Measurements from ENCODE around the gene WRAP73. TPM values are rescaled to one million over a fixed set of nuclear protein-coding genes. Genes with fewer than 3 reads are reported as not detected.

WRAP73 gene
- total RNA-seq, 1 experiment from 2014 or later = 41.2 TPM

- ChIA-PET POLR2A (ENCODE audit: low non-redundant PET) (no interaction called here), CTCF (no interaction called here)
- DNase-seq (ENCODE audit: low spot score) = no peak
- no peak overlapping the region for H3K4me3 ChIP-seq (ENCODE audit: low read depth, low read length, poor library complexity, severe bottlenecking)
- no peaks in the 10 kb centered on the region for H3K9me3 ChIP-seq (ENCODE audit: low read depth, low read length, poor library complexity, severe bottlenecking)
- intact Hi-C loops (cut with micrococcal nuclease; ENCODE audit: unreplicated experiment) = no loop called here
- H3K27me3 ChIP-seq (replicated peaks; ENCODE audit: insufficient read depth, low read depth, low read length, poor library complexity) = peaks cover 2% of the 10 kb centered on the region
- peaks cover 33% of the 10 kb centered on the region for H3K36me3 ChIP-seq (ENCODE audit: insufficient read depth, low read length, poor library complexity, severe bottlenecking)
- no peak overlapping the region for H3K27ac ChIP-seq (ENCODE audit: low read depth, low read length, poor library complexity, severe bottlenecking)
- H3K4me1 ChIP-seq (ENCODE audit: insufficient read depth, low read length, poor library complexity, severe bottlenecking) = peaks cover under 1% of the 10 kb centered on the region
- TF ChIP-seq EZH2 (IDR thresholded peaks at IDR 0.05; ENCODE audit: borderline replicate concordance, low read depth, low read length, poor library complexity, severe bottlenecking) = no peak
- TF ChIP-seq, protein P1, sequence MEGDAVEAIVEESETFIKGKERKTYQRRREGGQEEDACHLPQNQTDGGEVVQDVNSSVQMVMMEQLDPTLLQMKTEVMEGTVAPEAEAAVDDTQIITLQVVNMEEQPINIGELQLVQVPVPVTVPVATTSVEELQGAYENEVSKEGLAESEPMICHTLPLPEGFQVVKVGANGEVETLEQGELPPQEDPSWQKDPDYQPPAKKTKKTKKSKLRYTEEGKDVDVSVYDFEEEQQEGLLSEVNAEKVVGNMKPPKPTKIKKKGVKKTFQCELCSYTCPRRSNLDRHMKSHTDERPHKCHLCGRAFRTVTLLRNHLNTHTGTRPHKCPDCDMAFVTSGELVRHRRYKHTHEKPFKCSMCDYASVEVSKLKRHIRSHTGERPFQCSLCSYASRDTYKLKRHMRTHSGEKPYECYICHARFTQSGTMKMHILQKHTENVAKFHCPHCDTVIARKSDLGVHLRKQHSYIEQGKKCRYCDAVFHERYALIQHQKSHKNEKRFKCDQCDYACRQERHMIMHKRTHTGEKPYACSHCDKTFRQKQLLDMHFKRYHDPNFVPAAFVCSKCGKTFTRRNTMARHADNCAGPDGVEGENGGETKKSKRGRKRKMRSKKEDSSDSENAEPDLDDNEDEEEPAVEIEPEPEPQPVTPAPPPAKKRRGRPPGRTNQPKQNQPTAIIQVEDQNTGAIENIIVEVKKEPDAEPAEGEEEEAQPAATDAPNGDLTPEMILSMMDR (conservative IDR thresholded peaks at IDR 0.05; ENCODE audit: low read depth, low read length) = no peak
- no TSS peak for BruUV-seq (replicated peaks)
Observed at GRCh38 chr1:3645666-3646355, 4.1 kb downstream of the WRAP73 start.

DNA sequence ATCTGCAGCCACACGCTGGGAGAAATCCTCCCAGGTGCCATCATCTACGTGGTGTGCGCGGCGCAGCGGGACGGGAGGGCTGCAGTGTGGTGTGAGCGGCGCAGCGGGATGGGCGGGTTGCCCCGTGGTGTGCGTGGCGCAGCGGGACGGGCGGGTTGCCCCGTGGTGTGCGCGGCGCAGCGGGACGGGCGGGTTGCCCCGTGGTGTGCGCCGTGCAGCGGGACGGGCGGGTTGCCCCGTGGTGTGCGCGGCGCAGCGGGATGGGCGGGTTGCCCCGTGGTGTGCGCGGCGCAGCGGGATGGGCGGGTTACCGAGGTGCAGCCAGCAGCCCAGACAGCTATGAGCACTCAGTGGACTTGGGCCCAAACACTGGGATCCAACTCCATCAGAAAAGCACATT, 4.7 kb downstream of the WRAP73 start:
- no peak overlapping the region for H3K27ac ChIP-seq (ENCODE audit: low read depth, low read length, poor library complexity, severe bottlenecking)
- intact Hi-C loops (cut with micrococcal nuclease; ENCODE audit: unreplicated experiment) = no loop called here
- CTCF ChIA-PET = no interaction called here
- H3K4me1 ChIP-seq (ENCODE audit: insufficient read depth, low read length, poor library complexity, severe bottlenecking) = no peaks in the 10 kb centered on the region
- DNase-seq (ENCODE audit: low spot score) = no peak
- H3K36me3 ChIP-seq (ENCODE audit: insufficient read depth, low read length, poor library complexity, severe bottlenecking) = peaks cover 33% of the 10 kb centered on the region
- no peak overlapping the region for H3K4me3 ChIP-seq (ENCODE audit: low read depth, low read length, poor library complexity, severe bottlenecking)
- H3K9me3 ChIP-seq (ENCODE audit: low read depth, low read length, poor library complexity, severe bottlenecking) = no peaks in the 10 kb centered on the region
- TF ChIP-seq, protein P1 (conservative IDR thresholded peaks at IDR 0.05; ENCODE audit: low read depth, low read length) = no peak
- TF ChIP-seq EZH2 (IDR thresholded peaks at IDR 0.05; ENCODE audit: borderline replicate concordance, low read depth, low read length, poor library complexity, severe bottlenecking) = no peak
- POLR2A ChIA-PET (ENCODE audit: low non-redundant PET) = no interaction called here
- no TSS peak for BruUV-seq (replicated peaks)
- no peaks in the 10 kb centered on the region for H3K27me3 ChIP-seq (replicated peaks; ENCODE audit: insufficient read depth, low read depth, low read length, poor library complexity)

GRCh38 chr1:3644273-3644672, 5.6 kb downstream of the WRAP73 start:
- intact Hi-C loops (cut with micrococcal nuclease; ENCODE audit: unreplicated experiment) = no loop called here
- TF ChIP-seq, protein P1 (conservative IDR thresholded peaks at IDR 0.05; ENCODE audit: low read depth, low read length) = no peak
- TF ChIP-seq EZH2 (IDR thresholded peaks at IDR 0.05; ENCODE audit: borderline replicate concordance, low read depth, low read length, poor library complexity, severe bottlenecking) = no peak
- ChIA-PET CTCF (no interaction called here), POLR2A (ENCODE audit: low non-redundant PET) (no interaction called here)
- no peak overlapping the region for H3K27ac ChIP-seq (ENCODE audit: low read depth, low read length, poor library complexity, severe bottlenecking)
- no peaks in the 10 kb centered on the region for H3K27me3 ChIP-seq (replicated peaks; ENCODE audit: insufficient read depth, low read depth, low read length, poor library complexity)
- peaks cover 33% of the 10 kb centered on the region for H3K36me3 ChIP-seq (ENCODE audit: insufficient read depth, low read length, poor library complexity, severe bottlenecking)
- H3K9me3 ChIP-seq (ENCODE audit: low read depth, low read length, poor library complexity, severe bottlenecking) = no peaks in the 10 kb centered on the region
- no peak for DNase-seq (ENCODE audit: low spot score)
- no TSS peak for BruUV-seq (replicated peaks)
- no peaks in the 10 kb centered on the region for H3K4me1 ChIP-seq (ENCODE audit: insufficient read depth, low read length, poor library complexity, severe bottlenecking)
- no peak overlapping the region for H3K4me3 ChIP-seq (ENCODE audit: low read depth, low read length, poor library complexity, severe bottlenecking)
